ENCODE data around the gene IMP3.

The IMP3 gene

GRCh38 chr15:75673426-75674235 lies 33.6 kb upstream of the IMP3 start:
- in situ Hi-C loops (cut with HindIII; ENCODE audit: low sequenced_read_pairs): no loop called here

GRCh38 chr15:75672646-75673425 lies 32.8 kb upstream of the IMP3 start:
- in situ Hi-C loops (cut with HindIII; ENCODE audit: low sequenced_read_pairs): no loop called here

GRCh38 chr15:75671730-75672602 lies 31.9 kb upstream of the IMP3 start:
- in situ Hi-C loops (cut with HindIII; ENCODE audit: low sequenced_read_pairs): no loop called here

GRCh38 chr15:75669879-75670212 lies 29.8 kb upstream of the IMP3 start:
- in situ Hi-C loops (cut with HindIII; ENCODE audit: low sequenced_read_pairs): no loop called here

DNA sequence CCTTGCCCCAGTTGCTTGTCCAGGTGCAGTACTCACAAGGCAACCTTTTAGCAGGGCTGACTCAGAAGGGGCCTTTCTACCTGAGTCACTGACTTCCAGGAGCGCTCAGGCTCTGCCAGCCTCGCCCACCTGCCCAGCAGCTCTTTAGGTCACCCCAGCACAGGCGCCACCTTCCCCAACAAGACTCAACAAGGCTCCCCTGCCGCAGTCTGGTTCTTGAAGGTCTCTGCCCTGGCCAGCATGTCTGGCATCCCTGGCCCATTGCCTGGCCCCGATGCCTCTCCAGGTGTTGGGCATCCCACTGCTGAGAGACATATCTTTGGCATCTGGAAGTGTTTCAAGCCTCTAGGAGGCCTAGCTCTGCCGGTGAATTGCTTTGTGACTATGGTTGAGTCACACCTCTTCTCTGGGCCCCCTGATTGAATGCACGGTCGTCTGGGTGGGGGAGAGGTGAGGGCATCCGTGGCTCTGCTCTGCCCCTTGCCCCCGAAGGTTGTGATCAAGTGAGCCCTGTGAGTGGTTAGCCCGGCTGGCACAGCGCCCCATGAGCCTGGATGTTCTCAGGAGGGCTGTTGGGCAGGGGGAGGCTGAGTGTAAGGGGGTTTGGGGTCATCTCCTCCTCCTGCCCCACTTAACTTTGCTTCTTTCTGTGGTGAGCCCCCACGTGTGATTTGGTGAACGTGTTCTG lies 29.3 kb upstream of the IMP3 start:
- in situ Hi-C loops (cut with HindIII; ENCODE audit: low sequenced_read_pairs): no loop called here

DNA sequence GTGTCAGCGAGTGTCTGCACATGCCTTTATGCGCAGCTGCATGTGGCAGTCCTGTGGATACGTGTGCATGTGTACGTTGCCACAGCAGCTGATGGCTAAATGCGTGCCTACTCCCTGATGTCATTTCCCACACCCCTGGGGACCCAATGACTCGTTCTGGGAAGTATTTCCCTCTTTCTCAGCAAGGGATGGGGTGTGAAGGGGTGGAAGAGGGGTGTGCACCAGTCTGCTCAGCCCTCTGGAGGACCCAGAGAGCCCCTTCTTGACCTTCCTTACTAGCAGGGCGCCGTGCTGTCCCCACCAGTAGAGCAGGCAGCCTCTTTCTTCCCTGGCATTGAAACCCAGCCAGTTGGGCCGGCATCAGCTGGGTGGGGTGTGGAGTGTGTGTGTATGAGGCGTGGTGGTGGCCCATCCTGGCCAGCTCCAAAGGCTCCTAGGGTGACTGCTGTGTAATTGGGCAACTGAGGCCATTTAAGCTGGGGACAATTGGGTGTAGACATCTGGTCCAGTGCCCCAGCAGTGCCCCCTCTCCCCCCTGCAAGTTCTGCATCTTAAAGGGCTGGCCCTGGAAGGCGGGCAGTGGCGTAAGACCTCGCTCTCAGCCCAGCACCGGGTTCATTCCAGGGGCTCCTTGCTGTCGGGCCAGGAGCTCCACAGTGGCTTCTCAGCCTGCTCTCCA lies 26.9 kb upstream of the IMP3 start:
- in situ Hi-C loops (cut with HindIII; ENCODE audit: low sequenced_read_pairs): no loop called here

GRCh38 chr15:75663931-75664421 lies 24.0 kb upstream of the IMP3 start:
- in situ Hi-C loops (cut with HindIII; ENCODE audit: low sequenced_read_pairs): no loop called here

GRCh38 chr15:75662823-75663519 lies 22.9 kb upstream of the IMP3 start:
- in situ Hi-C loops (cut with HindIII; ENCODE audit: low sequenced_read_pairs): no loop called here

DNA sequence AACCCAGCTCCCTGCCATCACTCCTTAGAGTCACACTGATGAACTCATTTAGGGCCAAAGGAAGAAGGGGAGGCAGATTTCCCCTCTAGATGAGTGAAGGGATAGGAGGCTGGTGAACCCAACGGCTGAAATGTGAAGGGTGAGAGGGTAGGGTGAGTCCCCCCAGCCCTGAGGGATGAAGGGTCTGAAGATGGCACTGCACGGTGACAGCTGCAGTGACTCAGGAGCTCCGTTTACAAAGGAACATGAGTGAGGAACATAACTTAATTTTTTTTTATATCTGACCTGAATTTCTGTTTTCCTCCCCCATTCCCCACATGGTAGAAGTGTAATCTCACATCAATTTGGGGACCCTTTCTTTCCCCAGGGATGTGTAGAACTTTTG lies 21.7 kb upstream of the IMP3 start:
- in situ Hi-C loops (cut with HindIII; ENCODE audit: low sequenced_read_pairs): no loop called here

DNA sequence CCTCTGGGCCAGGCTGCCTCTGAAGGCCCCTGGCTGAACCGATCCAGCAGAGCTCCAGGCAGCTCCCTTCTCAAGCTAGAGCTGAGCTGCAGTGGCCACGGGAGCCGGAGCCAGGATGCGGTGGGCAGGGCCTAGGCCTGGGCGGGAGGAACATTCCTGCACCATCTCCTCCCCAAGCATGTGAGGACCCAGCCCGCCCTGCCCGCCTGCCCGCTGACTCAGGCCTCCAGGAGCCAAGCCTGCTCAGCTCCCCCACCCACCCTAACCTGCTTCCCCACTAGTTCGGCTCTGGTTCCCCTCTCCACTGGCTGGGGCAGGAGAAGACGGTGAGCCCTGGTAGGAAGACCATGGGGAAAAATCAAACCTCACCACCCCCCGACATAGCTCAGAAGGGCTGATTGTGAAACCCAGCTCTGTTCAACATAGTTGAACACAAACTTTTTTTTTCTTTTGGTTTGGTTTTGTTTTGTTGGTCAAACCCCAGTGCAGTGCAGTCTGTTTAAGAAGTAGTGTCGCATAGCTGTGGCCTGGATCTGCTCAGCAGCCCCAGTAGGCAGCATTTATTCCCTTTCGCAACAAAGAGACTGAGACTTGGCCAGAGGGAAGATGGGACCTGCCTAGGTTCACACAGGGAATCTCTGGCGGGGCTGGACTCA lies 21.2 kb upstream of the IMP3 start:
- in situ Hi-C loops (cut with HindIII; ENCODE audit: low sequenced_read_pairs): no loop called here

GRCh38 chr15:75659928-75660645 lies 20.1 kb upstream of the IMP3 start:
- in situ Hi-C loops (cut with HindIII; ENCODE audit: low sequenced_read_pairs): no loop called here

- in situ Hi-C loops (cut with HindIII; ENCODE audit: low sequenced_read_pairs): no loop called here
Measured at GRCh38 chr15:75659141-75659771, 19.2 kb upstream of the IMP3 start.

GRCh38 chr15:75656813-75657212 lies 16.8 kb upstream of the IMP3 start:
- in situ Hi-C loops (cut with HindIII; ENCODE audit: low sequenced_read_pairs): no loop called here

- in situ Hi-C loops (cut with HindIII; ENCODE audit: low sequenced_read_pairs): no loop called here
Measured at GRCh38 chr15:75656331-75656730, 16.3 kb upstream of the IMP3 start.

DNA sequence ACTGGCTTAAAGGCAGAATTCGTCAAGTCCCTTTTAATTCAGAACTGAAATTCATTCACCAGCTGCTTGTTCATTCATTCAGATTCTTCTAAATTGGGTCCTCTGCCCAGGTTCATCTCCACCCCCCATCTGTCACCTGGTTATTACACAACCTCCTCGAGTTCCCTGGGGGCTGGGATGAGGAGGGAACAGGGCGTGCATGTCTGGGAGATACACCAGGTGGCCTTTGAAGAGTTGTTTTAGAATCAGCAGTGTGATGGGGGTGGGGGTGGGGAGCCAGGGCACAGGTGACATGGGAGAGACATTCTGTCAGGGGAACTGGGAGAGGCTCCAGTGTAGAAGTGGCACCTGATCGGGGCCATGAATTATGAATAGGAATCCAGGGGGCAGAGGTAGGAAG lies 15.9 kb upstream of the IMP3 start:
- in situ Hi-C loops (cut with HindIII; ENCODE audit: low sequenced_read_pairs): no loop called here

DNA sequence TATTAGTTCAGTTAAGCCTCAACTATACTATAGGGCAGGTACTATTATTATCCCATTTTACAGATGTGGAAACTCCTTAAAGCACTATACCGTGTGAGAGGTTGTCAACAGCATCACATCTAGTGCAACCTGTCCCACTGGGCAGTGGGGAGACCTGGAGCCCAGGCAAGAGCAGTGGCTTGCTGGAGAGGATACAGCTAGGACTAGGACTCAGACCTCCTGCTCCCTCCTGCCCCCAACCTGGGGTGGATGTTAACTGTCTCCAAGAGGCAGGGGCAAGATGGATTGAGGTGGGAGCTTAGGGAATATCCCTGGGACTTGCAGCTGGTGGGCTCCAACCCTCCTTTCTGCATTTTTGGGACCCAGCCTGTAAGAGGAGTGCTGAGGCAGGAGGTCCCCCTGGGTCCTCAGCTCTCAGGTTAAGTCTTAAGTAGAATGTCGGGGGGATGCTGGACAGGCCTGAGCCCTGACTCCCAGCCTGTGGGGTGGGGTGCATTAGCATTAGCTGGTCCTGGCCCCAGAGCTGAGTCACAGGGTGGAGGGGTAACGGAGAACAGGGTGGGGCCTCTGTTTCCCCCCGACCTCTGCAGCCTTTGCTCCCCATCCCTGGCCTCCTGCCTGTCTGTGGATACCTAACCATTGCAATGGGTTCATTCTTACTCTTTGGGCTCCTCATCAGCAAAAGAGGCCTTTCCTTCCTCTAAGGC lies 14.3 kb upstream of the IMP3 start:
- in situ Hi-C loops (cut with HindIII; ENCODE audit: low sequenced_read_pairs): no loop called here

DNA sequence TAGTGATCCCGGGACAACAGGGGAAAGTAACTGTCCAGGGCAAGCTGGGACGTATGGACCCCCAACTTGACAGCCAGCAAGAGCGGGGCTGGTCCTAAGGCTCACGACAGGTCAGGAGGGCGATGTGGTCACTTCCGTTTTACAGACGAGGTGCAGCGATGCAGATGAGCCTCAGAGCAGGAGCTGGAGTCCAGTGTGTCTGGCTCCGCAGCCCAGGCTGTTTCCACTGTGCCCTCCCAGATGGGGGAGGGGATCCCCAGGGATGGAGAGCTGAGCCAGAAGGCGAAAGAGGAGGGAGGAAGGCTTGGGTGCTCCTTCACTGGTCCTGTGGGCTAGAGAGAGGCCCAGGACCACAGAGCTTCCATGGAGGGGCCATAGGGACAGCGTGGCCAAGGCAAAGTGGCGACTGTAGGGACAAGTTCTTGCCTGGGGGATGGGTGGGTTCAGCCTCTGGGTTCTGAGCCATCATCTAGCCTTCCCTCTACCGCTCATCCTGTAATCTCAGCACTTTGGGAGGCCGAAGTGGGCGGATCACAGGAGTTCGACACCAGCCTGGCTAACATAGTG lies 13.4 kb upstream of the IMP3 start:
- in situ Hi-C loops (cut with HindIII; ENCODE audit: low sequenced_read_pairs): no loop called here
